OCI-LY7 (cell line): ENCODE results near the gene CHGA.

Experiments used
- EZH2phosphoT487 ChIP-seq: fragments of 200-600 bp; sonication (generic); IDR thresholded peaks from 2 replicates; pipeline ENCODE4 v1.6.1; 2018; ENCODE audit warnings: low read depth, borderline replicate concordance, mild to moderate bottlenecking, mixed run types, antibody characterized with exemption, low read length, moderate library complexity, mixed read lengths
- TF ChIP-seq, protein P1 (sequence below): fragments of 200-600 bp; sonication (generic); conservative IDR thresholded peaks from 2 replicates; pipeline ENCODE4 v1.5.1; 2014; ENCODE audit warnings: mild to moderate bottlenecking, antibody characterized with exemption, low read length, moderate library complexity, mixed read lengths

DNA sequence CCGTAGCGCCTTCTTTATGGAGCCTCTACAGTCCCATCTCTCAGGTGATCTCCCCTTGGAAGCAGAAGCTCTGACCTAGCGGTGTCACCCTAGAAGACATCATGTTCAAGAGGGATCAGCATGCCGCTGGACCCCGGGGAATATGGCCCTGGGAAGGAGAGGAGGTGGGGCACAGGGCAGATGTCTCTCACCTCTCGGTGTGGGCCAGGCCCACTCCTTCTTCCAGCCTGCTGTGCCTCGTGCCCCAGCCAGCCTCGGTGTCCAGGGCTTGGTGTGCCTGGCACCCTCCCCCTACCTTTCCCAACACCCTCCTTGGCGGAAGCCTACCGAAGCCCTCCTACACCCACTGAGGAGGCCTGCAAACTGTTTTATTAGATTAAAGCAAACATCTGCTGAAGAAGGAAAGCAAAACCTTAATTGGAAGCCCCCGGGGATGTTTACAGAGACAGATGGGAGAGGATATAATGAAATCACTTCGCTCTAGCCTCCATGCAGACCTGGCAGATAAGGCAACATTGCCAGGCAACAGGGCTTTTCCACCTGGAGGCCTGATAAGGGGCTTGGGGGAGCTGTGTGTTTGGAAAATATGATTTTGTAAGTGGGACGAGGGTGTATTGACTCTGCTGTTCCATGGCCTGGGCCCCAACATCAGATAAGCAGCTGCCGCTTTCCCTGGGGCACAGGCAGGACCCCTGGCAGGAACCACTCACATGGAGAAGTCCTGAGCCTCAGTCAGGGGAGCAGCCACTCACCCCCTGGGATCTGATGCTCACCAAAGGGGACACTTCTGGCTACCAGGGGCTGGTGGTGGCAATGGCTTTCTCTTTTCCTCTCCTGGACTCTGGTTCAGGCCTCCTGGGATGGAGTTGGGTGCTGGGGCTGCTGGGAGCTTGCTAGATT is 5.7 kb upstream of the CHGA start:
- TF ChIP-seq, protein P1, sequence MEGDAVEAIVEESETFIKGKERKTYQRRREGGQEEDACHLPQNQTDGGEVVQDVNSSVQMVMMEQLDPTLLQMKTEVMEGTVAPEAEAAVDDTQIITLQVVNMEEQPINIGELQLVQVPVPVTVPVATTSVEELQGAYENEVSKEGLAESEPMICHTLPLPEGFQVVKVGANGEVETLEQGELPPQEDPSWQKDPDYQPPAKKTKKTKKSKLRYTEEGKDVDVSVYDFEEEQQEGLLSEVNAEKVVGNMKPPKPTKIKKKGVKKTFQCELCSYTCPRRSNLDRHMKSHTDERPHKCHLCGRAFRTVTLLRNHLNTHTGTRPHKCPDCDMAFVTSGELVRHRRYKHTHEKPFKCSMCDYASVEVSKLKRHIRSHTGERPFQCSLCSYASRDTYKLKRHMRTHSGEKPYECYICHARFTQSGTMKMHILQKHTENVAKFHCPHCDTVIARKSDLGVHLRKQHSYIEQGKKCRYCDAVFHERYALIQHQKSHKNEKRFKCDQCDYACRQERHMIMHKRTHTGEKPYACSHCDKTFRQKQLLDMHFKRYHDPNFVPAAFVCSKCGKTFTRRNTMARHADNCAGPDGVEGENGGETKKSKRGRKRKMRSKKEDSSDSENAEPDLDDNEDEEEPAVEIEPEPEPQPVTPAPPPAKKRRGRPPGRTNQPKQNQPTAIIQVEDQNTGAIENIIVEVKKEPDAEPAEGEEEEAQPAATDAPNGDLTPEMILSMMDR: no peak
- no peak for TF ChIP-seq EZH2phosphoT487
